GM12891 (cell line): ENCODE results near the gene SNX18.

ENCODE experiments used
- POLR2A ChIP-seq: IDR thresholded peaks from 2 replicates; pipeline ENCODE4 v1.6.1; 2011; ENCODE audit warnings: low read depth, low read length, control low read depth
- POLR2AphosphoS5 ChIP-seq: IDR thresholded peaks from 2 replicates; pipeline ENCODE4 v1.6.1; 2011; ENCODE audit warnings: low read depth, low read length, control low read depth
- SPI1 ChIP-seq: IDR thresholded peaks from 2 replicates; pipeline ENCODE4 v1.6.1; 2011; ENCODE audit warnings: low read depth, low read length, control low read depth

DNA sequence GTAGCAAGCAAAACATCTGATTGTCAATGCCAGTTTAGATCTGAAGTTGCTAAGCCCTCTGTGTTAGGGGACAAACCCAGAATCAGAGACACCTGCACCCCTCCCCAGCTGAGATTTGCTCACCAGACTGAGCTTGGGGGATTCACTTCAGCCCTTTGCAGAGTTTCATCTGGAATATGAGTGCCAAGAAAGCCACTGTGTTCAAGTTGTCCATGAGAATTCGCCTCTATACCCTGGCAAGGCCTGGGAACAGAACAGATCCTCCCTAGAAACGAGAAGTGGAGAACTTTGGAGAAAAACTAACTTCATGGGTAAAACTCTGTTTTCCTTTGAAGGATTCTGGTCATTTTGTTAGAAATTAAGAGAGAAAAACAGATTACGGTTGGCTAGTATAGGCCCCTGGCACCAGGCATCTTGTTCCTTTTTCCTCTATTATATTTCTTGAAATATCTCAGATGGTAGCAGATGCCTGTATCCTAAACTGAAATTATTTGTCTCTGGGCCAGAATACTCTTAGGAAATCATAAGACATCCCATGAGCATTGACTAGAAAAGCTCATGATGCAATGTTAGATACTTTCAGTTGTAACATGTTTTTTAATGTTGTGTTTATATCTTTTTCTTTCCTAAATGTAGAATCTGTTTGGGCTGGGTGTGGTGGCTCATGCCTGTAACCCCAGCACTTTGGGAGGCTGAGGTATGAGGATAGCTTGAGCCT, 64.4 kb downstream of the SNX18 start:
- TF ChIP-seq SPI1 (no peak), POLR2A (no peak), POLR2AphosphoS5 (no peak)
